ENCODE results near the gene FBXO3.
"Not testable (repeated sequence)": the region's sequence is repeated elsewhere in the genome, so short reads cannot be mapped to it uniquely, and the experiment has no call there.

The FBXO3 gene, protein sequence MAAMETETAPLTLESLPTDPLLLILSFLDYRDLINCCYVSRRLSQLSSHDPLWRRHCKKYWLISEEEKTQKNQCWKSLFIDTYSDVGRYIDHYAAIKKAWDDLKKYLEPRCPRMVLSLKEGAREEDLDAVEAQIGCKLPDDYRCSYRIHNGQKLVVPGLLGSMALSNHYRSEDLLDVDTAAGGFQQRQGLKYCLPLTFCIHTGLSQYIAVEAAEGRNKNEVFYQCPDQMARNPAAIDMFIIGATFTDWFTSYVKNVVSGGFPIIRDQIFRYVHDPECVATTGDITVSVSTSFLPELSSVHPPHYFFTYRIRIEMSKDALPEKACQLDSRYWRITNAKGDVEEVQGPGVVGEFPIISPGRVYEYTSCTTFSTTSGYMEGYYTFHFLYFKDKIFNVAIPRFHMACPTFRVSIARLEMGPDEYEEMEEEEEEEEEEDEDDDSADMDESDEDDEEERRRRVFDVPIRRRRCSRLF

GRCh38 chr11:33773987-33774735 is at the start of gene FBXO3:
TSS of gene FBXO3 (minus strand) at chr11:33774520. CDS start at chr11:33774497, 23 bp downstream.
- TF ChIP-seq CTCF (IDR thresholded peaks at IDR 0.05; ENCODE audit: low read depth, low read length): no peak
- no peak for DNase-seq (ENCODE audit: extremely low read depth, low read depth)

GRCh38 chr11:33822981-33823380 is 48.7 kb upstream of the FBXO3 start:
- DNase-seq (ENCODE audit: extremely low read depth, low read depth): not testable (repeated sequence)

DNA sequence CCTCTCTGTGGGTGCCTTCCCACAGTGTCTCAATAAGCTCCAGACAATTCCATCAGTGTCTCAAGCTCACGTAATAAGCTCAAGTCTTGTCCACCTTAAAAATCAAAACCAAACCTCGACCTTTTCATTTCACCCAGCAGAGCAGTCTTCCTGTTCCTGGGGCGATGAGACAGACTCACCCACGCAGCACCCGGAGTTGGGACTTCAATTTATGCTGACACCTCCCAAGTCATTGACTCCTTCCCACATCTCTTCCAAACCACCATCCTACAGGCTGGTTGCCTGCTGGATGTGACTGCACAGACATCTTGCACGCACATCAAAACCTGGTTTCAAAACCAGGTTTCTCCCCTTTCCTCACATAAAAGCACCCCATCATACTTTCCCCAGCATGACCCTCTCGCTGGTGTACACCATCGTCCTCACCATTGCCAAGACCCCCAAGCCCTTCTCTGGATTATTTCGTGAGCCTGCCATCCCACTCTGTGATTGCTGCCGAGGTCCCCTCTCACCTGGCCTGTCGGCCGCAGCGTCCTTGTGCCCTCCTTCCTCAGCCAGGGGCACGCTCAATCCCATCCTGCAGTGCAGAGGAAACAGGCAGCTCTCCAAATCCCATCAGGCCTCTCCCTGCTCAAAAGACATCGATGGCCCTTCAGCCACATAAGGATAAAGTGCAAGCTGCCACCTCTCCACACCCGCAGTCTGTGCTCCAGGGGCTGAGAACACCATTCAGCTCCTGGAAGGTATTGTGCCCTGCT is 45.1 kb upstream of the FBXO3 start:
- DNase-seq (ENCODE audit: extremely low read depth, low read depth): no peak
- no peak for TF ChIP-seq CTCF (IDR thresholded peaks at IDR 0.05; ENCODE audit: low read depth, low read length)

DNA sequence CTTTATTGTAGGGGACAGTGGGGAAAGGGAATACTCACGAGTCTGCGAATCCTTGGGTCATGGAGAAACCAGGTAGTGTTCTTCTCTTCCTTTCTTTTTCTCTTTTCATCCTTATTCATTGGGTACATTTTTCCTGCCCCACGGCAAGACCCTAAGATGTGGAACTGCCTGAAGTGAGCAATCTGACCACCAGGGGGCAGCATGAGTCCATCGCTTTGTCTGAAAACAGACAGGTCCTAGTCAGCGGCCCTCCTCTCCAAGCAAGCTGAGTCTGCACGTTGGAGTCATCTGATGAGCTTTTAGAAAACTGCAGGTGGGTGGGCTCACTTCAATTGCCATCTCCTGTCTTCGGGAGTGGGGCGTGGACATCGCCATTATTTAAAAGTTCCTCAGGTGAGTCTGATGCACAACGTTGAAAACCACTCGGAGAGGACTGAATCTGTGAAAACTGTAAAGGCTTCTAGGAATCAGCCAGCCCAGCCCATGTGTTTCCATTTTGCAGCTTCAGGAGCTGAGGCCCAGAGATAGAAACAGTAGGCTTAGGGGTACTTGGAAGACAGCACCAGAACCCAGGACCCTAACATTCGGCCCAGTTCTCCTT is 34.0 kb upstream of the FBXO3 start:
- peak; percentile 29 for DNase-seq (ENCODE audit: extremely low read depth, low read depth)
- peak; percentile 90 for TF ChIP-seq CTCF (IDR thresholded peaks at IDR 0.05; ENCODE audit: low read depth, low read length)

- DNase-seq (ENCODE audit: extremely low read depth, low read depth): no peak
- no peak for TF ChIP-seq CTCF (IDR thresholded peaks at IDR 0.05; ENCODE audit: low read depth, low read length)
These were observed 30.2 kb upstream of the FBXO3 start for GRCh38 chr11:33804471-33804870.

DNA sequence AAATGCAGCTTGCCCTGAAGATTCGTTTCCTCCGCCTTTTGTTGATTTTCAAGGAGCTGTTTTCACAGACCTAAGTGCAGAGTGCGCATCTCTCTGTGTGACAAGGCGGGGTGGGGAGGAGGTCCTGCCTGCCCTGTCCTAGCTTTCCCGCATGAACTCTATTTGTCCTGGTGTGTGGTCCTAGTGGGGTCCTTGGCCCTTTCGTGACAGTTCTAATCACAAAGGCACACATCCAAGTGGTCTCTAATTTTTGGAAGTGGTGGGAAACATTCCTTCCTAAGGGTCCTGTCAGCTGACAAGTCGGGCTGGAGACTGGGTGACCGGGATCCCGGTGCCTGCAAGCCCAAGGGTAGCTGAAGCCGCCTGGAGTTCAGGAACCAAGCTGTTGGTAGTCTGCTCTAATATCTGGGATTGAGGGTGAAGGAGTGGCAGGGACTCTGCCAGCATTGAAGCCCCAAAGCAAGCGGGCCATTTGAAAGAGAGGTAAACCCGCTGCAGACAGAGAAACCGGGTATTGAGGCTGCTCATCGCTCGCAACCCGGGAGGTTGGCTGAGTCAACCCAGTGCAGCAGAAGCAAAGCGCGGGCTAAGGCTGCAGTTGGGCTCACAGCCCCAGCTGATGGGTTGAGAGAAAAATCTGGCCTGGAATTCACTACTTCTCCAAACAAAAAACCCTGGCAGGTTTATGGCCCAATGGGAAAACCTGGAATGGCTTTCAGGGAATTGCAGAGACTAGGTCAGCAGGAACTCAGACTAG is 28.1 kb upstream of the FBXO3 start:
- DNase-seq (ENCODE audit: extremely low read depth, low read depth): peak; percentile 24
- no peak for TF ChIP-seq CTCF (IDR thresholded peaks at IDR 0.05; ENCODE audit: low read depth, low read length)

- TF ChIP-seq CTCF (IDR thresholded peaks at IDR 0.05; ENCODE audit: low read depth, low read length): no peak; the same call in 1 of the 2 replicates
- DNase-seq (ENCODE audit: extremely low read depth, low read depth): no peak
These were observed 27.5 kb upstream of the FBXO3 start for GRCh38 chr11:33801821-33802193.

All from AG09319 (cell line).